ENCODE data around the gene DNAH2. TPM values are rescaled to one million over a fixed set of nuclear protein-coding genes. Genes with fewer than 3 reads are reported as not detected.

The DNAH2 gene
- total and polyA plus RNA-seq, 10 donors = 0.02 to 1.1 (median 0.13) TPM; not detected in 1

- Histone ChIP-seq H3K27me3 (replicated peaks in 1 of 7) (peaks cover 0 to 11% (median 0%) of the 10 kb centered on the region in 7 donors), H3K36me3 (peaks cover 0 to 95% (median 29%) of the 10 kb centered on the region in 6 donors), H3K9me3 (no peaks in the 10 kb centered on the region), H3K4me1 (peaks cover 0 to 16% (median 0%) of the 10 kb centered on the region in 6 donors), H3K27ac (no peak overlapping the region), H3K4me3 (no peak overlapping the region)
- intact Hi-C loops (cut with DNase I; ENCODE audit: low total_unique reads) = no loop called here
- no peak for DNase-seq
- TF ChIP-seq POLR2AphosphoS5 (IDR thresholded peaks at IDR 0.05) = no peak
- 93 to 100% (median 95%) methylated on average over 4 of the region's 4 CpGs for WGBS, 5 donors
These were observed 19.5 kb upstream of the DNAH2 start for GRCh38 chr17:7697828-7698588.

- H3K27ac ChIP-seq = no peak overlapping the region
- no peaks in the 10 kb centered on the region for H3K9me3 ChIP-seq
- peaks cover 0 to 79% (median 26%) of the 10 kb centered on the region in 6 donors for H3K36me3 ChIP-seq
- intact Hi-C loops (cut with DNase I; ENCODE audit: low total_unique reads) = no loop called here
- WGBS, 5 donors = 93 to 98% (median 97%) methylated on average over 7 of the region's 7 CpGs
- TF ChIP-seq CTCF (IDR thresholded peaks at IDR 0.05 in 8 of 11, conservative IDR thresholded peaks at IDR 0.05 in 3 of 11) = no peak
- no peak for TF ChIP-seq POLR2AphosphoS5 (IDR thresholded peaks at IDR 0.05)
- no peak for TF ChIP-seq POLR2A (IDR thresholded peaks at IDR 0.05)
- H3K4me1 ChIP-seq = peaks cover 7 to 32% (median 15%) of the 10 kb centered on the region in 6 donors
- peaks cover 5 to 36% (median 18%) of the 10 kb centered on the region in 7 donors for H3K27me3 ChIP-seq (replicated peaks in 1 of 7)
- DNase-seq = no peak
- H3K4me3 ChIP-seq = no peak overlapping the region
These were observed 17.0 kb upstream of the DNAH2 start for GRCh38 chr17:7700510-7700909.

- 79 to 95% (median 84%) methylated on average over 14 of the region's 14 CpGs for WGBS, 5 donors
- Histone ChIP-seq H3K4me3 (no peak overlapping the region), H3K36me3 (peaks cover 0 to 67% (median 23%) of the 10 kb centered on the region in 6 donors), H3K27ac (peak overlapping the region in 1 of 8 donors; percentile 11), H3K9me3 (no peaks in the 10 kb centered on the region), H3K4me1 (peaks cover 7 to 36% (median 18%) of the 10 kb centered on the region in 6 donors), H3K27me3 (replicated peaks in 1 of 7) (peaks cover 5 to 48% (median 27%) of the 10 kb centered on the region in 7 donors)
- no peak for TF ChIP-seq POLR2AphosphoS5 (IDR thresholded peaks at IDR 0.05)
- TF ChIP-seq POLR2A (IDR thresholded peaks at IDR 0.05) = no peak
- no peak for TF ChIP-seq CTCF (IDR thresholded peaks at IDR 0.05 in 8 of 11, conservative IDR thresholded peaks at IDR 0.05 in 3 of 11)
- no peak for DNase-seq
- intact Hi-C loops (cut with DNase I; ENCODE audit: low total_unique reads) = no loop called here
These were observed 15.9 kb upstream of the DNAH2 start for GRCh38 chr17:7701681-7702080.

- Histone ChIP-seq H3K9me3 (no peaks in the 10 kb centered on the region), H3K27ac (no peak overlapping the region), H3K36me3 (peaks cover 0 to 56% (median 23%) of the 10 kb centered on the region in 6 donors), H3K4me3 (no peak overlapping the region), H3K27me3 (replicated peaks in 1 of 7) (peaks cover 5 to 59% (median 31%) of the 10 kb centered on the region in 7 donors), H3K4me1 (peaks cover 7 to 36% (median 18%) of the 10 kb centered on the region in 6 donors)
- WGBS, 5 donors = 94 to 97% (median 96%) methylated on average over 8 to 13 of the region's 13 CpGs
- no peak for DNase-seq
- intact Hi-C loops (cut with DNase I; ENCODE audit: low total_unique reads) = no loop called here
- no peak for TF ChIP-seq POLR2AphosphoS5 (IDR thresholded peaks at IDR 0.05)
- TF ChIP-seq CTCF (IDR thresholded peaks at IDR 0.05 in 8 of 11, conservative IDR thresholded peaks at IDR 0.05 in 3 of 11) = no peak
- no peak for TF ChIP-seq POLR2A (IDR thresholded peaks at IDR 0.05)
These were observed 14.8 kb upstream of the DNAH2 start for GRCh38 chr17:7702776-7703175.
